ENCODE results near the gene CSMD2. TPM values are rescaled to one million over a fixed set of nuclear protein-coding genes. Genes with fewer than 3 reads are reported as not detected.

The CSMD2 gene
- total RNA-seq, 1 experiment from 2014 or later, result not detected

GRCh38 chr1:34115233-34115632 is 49.8 kb downstream of the CSMD2 start:
- TF ChIP-seq, protein P1, sequence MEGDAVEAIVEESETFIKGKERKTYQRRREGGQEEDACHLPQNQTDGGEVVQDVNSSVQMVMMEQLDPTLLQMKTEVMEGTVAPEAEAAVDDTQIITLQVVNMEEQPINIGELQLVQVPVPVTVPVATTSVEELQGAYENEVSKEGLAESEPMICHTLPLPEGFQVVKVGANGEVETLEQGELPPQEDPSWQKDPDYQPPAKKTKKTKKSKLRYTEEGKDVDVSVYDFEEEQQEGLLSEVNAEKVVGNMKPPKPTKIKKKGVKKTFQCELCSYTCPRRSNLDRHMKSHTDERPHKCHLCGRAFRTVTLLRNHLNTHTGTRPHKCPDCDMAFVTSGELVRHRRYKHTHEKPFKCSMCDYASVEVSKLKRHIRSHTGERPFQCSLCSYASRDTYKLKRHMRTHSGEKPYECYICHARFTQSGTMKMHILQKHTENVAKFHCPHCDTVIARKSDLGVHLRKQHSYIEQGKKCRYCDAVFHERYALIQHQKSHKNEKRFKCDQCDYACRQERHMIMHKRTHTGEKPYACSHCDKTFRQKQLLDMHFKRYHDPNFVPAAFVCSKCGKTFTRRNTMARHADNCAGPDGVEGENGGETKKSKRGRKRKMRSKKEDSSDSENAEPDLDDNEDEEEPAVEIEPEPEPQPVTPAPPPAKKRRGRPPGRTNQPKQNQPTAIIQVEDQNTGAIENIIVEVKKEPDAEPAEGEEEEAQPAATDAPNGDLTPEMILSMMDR (conservative IDR thresholded peaks at IDR 0.05), result no peak
- no peak for TF ChIP-seq EZH2 (IDR thresholded peaks at IDR 0.05; ENCODE audit: low read depth)
- no peak overlapping the region for H3K4me2 ChIP-seq
- no peaks in the 10 kb centered on the region for H4K20me1 ChIP-seq (ENCODE audit: insufficient read depth)
- H3K4me1 ChIP-seq (replicated peaks; ENCODE audit: insufficient read depth), result no peaks in the 10 kb centered on the region
- BruUV-seq (replicated peaks), result no TSS peak
- intact Hi-C loops (cut with micrococcal nuclease; ENCODE audit: unreplicated experiment), result loop anchor here (10.0 kb wide), 1 partner anchor 740 kb away; the partner anchor contains the start of gene SMIM12
- H2AFZ ChIP-seq, result no peak overlapping the region
- ChIA-PET CTCF (no interaction called here), POLR2A (ENCODE audit: unreplicated experiment) (no interaction called here)
- H3K4me3 ChIP-seq, result no peak overlapping the region
- no peaks in the 10 kb centered on the region for H3K36me3 ChIP-seq (ENCODE audit: low read depth)
- no peak overlapping the region for H3K27ac ChIP-seq
- no peak for DNase-seq
- H3K9me3 ChIP-seq (ENCODE audit: insufficient read depth, low read depth), result no peaks in the 10 kb centered on the region
- no peaks in the 10 kb centered on the region for H3K79me2 ChIP-seq (ENCODE audit: low read depth)
- H3F3A ChIP-seq (ENCODE audit: insufficient read depth, low read depth), result no peaks in the 10 kb centered on the region
- H3K9me2 ChIP-seq (ENCODE audit: insufficient read depth), result no peaks in the 10 kb centered on the region
- no peaks in the 10 kb centered on the region for H3K27me3 ChIP-seq (ENCODE audit: insufficient read depth, low read depth)

- Histone ChIP-seq H3K4me2 (no peak overlapping the region), H3K36me3 (ENCODE audit: low read depth) (no peaks in the 10 kb centered on the region), H3K9me2 (ENCODE audit: insufficient read depth) (no peaks in the 10 kb centered on the region), H3K9me3 (ENCODE audit: insufficient read depth, low read depth) (no peaks in the 10 kb centered on the region), H4K20me1 (ENCODE audit: insufficient read depth) (no peaks in the 10 kb centered on the region), H3K27me3 (ENCODE audit: insufficient read depth, low read depth) (no peaks in the 10 kb centered on the region), H3F3A (ENCODE audit: insufficient read depth, low read depth) (no peaks in the 10 kb centered on the region), H3K4me1 (replicated peaks; ENCODE audit: insufficient read depth) (no peaks in the 10 kb centered on the region), H3K79me2 (ENCODE audit: low read depth) (no peaks in the 10 kb centered on the region), H3K4me3 (no peak overlapping the region), H2AFZ (no peak overlapping the region), H3K27ac (no peak overlapping the region)
- TF ChIP-seq EZH2 (IDR thresholded peaks at IDR 0.05; ENCODE audit: low read depth), result no peak
- TF ChIP-seq, protein P1 (conservative IDR thresholded peaks at IDR 0.05), result peak; percentile 58
- DNase-seq, result no peak
- no TSS peak for BruUV-seq (replicated peaks)
- intact Hi-C loops (cut with micrococcal nuclease; ENCODE audit: unreplicated experiment), result loop anchor here (5.0 to 10.0 kb wide), 2 partner anchors 483 to 741 kb away; partner anchors contain the start of gene SMIM12
- ChIA-PET POLR2A (ENCODE audit: unreplicated experiment) (no interaction called here), CTCF (no interaction called here)
Measured at GRCh38 chr1:34113887-34114286, 51.1 kb downstream of the CSMD2 start.

DNA sequence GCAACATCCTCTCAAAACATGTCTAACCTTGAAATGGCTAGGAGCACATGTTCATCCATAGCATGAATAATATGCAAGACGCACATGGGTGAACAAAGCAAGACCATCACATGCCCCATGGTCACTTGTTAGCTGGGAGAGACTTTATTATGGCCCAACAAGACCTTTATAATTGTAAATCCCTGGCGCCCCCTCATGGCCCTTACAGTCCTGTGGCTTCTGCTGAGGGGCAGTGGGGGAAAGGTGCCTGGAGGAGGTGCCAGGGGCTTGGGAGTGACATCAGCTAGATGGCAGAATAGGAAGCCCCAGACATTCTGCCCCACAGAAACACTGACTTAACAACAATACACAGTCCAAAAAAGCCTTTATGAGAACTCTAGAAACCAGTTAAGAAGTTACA is 51.7 kb downstream of the CSMD2 start:
- POLR2A ChIA-PET (ENCODE audit: unreplicated experiment), result no interaction called here
- BruUV-seq (replicated peaks), result no TSS peak
- no peak overlapping the region for H3K4me2 ChIP-seq
- H2AFZ ChIP-seq, result no peak overlapping the region
- no peaks in the 10 kb centered on the region for H3K79me2 ChIP-seq (ENCODE audit: low read depth)
- no peaks in the 10 kb centered on the region for H4K20me1 ChIP-seq (ENCODE audit: insufficient read depth)
- no peaks in the 10 kb centered on the region for H3K4me1 ChIP-seq (replicated peaks; ENCODE audit: insufficient read depth)
- H3K9me3 ChIP-seq (ENCODE audit: insufficient read depth, low read depth), result no peaks in the 10 kb centered on the region
- no peak overlapping the region for H3K27ac ChIP-seq
- intact Hi-C loops (cut with micrococcal nuclease; ENCODE audit: unreplicated experiment), result loop anchor here (5.0 to 10.0 kb wide), 2 partner anchors 484 to 741 kb away; partner anchors contain the start of gene SMIM12
- no peaks in the 10 kb centered on the region for H3K36me3 ChIP-seq (ENCODE audit: low read depth)
- DNase-seq, result no peak
- H3K9me2 ChIP-seq (ENCODE audit: insufficient read depth), result no peaks in the 10 kb centered on the region
- CTCF ChIA-PET, result no interaction called here
- no peaks in the 10 kb centered on the region for H3F3A ChIP-seq (ENCODE audit: insufficient read depth, low read depth)
- no peaks in the 10 kb centered on the region for H3K27me3 ChIP-seq (ENCODE audit: insufficient read depth, low read depth)
- no peak for TF ChIP-seq EZH2 (IDR thresholded peaks at IDR 0.05; ENCODE audit: low read depth)
- TF ChIP-seq, protein P1 (conservative IDR thresholded peaks at IDR 0.05), result no peak
- no peak overlapping the region for H3K4me3 ChIP-seq

Data from PC-9 (cell line).